Measurements from ENCODE around the gene ACTC1.

DNA sequence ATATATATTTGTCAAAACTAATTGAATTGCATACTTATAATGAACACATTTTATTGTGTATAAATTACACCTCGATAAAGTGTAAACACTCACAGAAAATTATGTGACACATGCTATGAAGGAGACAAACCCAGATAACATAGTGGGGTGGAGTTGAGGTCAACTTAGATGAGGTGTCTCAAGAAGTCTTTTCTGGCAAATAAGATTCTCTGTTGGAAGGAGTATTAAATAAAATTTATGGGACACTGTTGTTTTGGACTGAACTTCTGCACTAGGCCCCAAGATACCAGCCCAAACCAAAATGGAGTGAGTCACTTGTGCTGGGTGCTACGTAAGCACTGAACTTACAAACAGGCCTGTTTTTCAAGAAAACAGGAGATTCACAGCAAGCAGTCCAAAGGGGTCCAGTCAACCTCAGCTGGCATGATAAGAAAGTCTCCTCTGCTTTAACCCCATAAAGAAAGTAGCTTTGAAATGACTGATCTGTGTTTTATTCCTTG, 18.7 kb downstream of the ACTC1 start:
- TF ChIP-seq, protein P1, sequence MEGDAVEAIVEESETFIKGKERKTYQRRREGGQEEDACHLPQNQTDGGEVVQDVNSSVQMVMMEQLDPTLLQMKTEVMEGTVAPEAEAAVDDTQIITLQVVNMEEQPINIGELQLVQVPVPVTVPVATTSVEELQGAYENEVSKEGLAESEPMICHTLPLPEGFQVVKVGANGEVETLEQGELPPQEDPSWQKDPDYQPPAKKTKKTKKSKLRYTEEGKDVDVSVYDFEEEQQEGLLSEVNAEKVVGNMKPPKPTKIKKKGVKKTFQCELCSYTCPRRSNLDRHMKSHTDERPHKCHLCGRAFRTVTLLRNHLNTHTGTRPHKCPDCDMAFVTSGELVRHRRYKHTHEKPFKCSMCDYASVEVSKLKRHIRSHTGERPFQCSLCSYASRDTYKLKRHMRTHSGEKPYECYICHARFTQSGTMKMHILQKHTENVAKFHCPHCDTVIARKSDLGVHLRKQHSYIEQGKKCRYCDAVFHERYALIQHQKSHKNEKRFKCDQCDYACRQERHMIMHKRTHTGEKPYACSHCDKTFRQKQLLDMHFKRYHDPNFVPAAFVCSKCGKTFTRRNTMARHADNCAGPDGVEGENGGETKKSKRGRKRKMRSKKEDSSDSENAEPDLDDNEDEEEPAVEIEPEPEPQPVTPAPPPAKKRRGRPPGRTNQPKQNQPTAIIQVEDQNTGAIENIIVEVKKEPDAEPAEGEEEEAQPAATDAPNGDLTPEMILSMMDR (IDR thresholded peaks at IDR 0.05), result no peak
- no peak for TF ChIP-seq ZFX (IDR thresholded peaks at IDR 0.05; ENCODE audit: borderline replicate concordance)
